ENCODE data around the gene LIG1.

LIG1 gene

DNA sequence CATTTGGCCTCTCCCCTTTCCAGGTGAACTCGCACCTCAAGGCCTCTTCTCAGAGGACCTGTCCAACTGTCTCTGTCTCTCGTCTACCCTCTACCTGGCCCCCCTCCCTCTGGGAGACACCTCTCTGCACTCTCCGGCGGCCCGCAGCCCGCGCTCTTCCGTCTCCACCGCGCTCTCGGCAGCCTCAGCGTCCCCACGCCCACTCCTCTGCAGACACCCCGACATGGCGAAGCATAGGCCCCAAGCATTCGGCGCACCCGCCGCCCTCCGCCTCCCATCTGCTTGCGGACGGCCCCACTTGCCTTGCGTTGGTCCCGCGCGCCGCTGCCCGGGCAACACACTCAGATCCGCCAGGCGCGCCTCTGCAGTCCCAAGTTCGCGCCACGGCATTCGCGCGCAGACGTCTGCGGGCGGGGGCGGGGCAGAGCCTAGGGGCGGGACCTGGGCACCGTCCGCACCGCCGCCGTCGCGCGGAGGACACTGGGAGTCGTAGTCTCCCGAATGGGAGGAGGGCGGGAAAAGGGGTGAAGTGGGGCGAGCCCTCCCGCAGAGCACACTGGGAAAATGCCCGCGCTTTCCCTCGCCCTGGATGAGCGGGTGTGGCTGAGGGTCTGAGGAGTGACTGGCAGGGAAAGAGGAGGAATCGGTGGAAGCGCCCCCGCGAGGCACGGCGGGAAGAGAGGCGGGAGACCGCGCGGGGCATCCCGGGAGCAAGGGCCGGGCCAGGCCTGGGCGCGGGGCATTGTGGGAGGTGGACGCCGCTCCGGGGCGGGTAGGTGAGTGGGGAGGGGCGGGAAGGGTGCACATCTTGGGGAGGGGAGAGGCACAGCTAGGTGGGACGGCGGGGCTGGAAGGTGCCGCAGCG, at the start of gene LIG1, which contains the start of gene ZSWIM9:
Gene LIG1 (minus strand): TSS at position 406 of the 865 bp plus-strand sequence. CDS start 4,778 bp downstream, outside the sequence.
Gene ZSWIM9 (plus strand): TSS at position 742 of the 865 bp plus-strand sequence. CDS start 1,123 bp downstream, outside the sequence.
- DNase-seq (ENCODE audit: low read depth in 3 of 3) = peak; percentile 79 to 90 (median 86)

DNA sequence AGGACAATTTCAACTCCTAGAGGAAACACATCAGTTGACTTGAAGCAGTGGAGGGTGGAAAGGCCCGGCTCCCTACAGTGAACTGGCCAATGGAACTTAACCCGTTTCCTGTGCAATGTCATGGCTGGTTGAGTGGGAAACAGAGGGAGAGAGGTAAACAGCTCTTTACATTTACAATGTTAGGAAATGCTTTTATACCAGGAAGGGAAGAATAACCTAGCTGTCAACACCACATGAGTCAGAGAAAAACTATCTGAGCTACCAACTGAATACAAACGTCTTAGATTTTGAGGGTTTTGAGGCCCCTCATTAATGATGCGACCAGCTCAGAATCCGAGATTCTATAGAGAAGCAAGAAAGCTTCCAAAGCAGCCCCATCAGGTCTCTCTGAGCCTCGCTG, 48.9 kb upstream of the LIG1 start:
- no peak for DNase-seq (ENCODE audit: low read depth in 3 of 3)

DNA sequence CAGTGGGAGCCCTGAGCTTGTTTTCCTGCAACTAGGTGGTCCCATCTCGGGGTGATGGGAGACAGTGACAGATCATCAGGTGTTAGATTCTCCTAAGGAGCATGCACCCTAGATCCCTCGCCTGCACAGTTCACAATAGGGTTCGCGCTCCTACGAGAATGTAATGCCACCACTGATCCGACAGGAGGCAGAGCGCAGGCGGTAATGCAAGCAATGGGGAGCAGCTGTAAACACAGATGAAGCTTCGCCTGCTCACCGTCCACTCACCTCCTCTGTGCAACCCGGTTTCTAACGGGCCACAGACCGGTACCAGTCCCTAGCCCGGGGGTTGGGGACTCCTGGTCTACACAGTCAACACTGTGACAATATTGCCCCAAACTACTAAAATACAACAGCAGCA, 46.8 kb upstream of the LIG1 start:
- no peak for DNase-seq (ENCODE audit: low read depth in 3 of 3)

DNA sequence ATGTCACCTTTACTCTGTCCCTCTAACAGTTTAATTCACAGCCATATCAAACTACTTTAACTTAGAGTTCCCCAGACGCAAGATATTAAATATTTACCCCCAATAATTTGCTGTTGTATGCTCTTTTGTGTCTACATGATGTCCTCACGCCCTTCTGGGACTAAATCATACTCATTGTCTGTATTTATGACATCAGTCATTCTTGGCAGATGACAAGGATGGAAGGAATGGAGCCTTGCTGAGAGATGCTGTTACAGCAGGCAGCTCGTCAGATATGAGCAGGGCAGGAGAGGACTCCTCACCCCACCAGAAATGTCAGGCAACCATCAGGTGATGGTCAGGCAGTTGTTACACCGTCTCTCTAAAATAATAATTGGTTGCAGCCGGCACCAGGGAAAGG, 43.8 kb upstream of the LIG1 start:
- DNase-seq (ENCODE audit: low read depth in 3 of 3) = no peak

DNA sequence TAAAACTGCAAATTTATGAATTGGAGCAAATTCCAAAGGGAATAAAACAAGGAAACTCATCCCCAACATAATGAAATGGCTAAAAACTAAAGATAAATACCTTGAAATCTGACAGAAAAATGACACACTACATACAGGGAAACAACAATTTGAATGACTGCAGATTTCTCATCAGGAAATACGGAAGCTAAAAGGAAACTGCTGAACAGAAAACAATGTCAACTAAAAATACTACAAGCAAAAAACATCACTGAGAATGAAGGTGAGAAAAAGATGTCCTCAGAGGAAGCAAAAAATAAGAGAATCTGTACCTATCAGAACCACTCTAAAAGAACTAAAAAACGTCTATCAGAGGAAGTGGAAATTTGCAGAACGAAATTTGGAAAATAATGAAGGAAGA, 39.9 kb upstream of the LIG1 start:
- no peak for DNase-seq (ENCODE audit: low read depth in 3 of 3)

DNA sequence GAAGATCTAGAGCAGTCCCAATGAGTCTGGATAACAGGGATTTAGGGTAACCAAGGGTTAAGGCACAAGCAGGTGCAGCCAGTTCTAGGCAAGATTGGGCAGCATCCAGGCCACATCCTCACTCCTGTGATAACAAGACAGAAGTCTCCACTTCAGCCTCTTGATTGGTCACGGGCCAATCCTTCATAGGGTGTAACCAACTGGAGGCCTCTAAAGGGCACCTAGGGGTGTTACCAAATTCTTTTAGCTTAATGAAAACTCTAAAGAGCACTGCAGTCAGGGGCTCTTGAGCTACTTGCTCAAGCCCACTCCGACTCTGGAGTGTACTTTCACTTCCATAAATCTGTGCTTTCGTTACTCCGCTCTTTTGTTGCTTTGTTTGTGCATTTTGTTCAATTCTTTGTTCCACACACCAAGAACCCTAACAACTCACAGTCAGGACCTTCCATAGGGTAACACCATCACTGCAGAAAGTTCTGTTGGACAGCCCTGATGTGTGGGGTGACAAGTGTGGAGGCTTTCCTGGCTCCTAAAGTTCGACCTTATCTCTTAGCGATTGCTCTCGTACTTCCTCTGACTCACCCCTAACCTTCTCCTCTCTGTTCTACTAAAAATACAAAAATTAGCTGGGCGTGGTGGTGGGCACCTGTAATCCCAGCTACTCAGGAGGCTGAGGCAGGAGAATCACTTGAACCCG, 36.4 kb upstream of the LIG1 start:
- DNase-seq (ENCODE audit: low read depth in 3 of 3) = no peak

DNA sequence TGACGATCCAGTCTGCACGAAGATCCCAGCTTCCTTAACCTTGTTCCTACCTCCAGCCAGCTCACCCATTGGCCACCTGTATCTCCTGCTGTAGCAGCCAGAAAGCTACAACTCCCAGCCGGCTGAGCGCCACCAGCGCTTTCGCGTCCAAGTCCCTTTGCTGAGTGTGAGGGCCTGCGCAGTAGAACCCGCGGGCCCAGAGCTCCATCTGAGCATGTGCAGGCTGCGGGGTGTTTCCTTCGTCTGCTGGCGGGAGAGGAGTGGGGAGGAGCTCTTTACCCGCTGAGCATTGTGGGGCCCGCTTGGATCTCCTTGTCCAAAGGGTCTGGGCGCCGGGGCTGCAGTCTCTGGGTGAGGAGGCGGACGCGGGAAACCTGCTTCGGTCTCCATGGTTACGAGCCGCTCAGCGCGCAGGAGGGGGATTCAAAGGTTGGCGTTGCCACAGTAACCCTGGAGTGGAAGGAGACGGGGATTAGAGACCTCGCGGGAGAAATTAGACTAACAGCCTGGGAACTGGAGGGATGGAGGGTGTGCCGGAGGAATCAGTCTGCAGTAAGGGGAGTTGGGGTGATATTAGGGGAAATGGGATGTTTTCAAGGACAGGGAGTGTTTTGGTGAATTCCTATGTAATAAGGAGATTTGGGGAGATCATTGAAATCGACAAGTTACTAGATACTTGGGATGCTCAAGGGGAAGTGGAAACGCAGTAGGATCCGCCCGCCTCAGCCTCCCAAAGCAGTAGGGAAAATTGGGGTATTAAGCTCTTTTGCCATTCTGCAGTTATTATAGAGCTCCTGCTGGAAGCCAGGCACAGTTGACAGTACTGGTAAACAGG, 33.9 kb upstream of the LIG1 start:
- DNase-seq (ENCODE audit: low read depth in 3 of 3) = peak; percentile 84 to 91 (median 90)

DNA sequence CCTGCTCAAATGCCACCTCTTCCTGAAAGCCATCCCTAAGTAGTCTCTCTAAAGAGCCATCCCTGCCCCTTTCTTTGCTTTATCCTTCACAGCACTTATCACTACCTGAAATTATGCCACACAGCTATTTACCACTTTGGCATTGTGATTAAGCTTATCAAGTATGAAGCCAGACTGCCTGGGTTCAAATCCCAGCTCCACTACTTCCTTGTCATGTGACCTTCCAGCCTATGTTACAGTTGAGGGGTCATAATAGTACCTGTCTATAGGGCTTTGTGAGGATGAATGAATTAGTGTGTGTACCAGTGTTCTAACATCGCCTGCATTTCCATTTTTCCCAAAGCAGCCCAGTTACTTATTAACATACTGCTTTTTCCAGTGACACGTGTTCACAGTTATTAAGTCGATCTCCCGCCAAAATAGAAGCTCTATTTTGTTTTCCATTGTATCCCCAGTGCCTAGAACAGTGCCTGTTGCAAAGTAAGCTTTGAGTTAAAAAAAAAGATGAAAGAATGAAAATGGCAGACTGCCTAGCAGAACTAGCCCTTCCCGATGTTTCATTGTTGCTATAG, 33.2 kb upstream of the LIG1 start:
- DNase-seq (ENCODE audit: low read depth in 3 of 3) = no peak

DNA sequence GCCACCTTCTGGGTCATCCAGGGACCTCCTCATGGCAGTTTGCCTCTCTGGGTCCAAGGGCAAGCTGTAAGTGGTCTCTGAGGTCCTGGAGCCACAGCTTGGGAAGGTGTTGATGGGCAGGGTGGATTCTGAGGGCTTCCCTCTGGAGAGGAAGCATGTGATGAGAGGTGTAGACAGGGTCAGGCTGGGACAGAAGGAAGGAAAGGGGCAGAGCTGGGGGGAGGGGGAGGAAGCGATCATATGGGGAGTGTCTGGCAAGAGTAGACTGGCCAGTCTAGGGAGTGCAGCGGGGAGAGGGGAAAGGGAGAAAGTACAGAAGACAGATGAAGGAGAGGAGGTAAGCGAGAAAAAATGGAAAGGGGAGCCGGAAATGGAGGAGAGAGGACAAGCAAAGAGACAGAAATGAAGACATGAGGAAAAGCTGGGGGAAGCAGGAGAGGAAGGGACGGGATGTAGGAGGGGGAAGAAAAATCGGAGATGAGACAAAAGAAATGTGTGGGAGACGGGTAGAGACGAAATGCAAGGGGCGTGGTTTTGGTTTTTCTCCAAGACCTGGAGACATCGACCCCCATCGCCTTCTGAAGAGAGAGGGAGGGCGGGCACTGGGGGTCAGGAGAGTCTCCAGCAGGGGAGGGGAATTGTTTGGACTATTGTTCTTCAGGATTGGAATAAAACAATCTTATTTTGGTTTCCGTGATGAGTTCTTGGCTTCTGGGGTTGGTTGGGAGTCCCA, 27.0 kb upstream of the LIG1 start:
- DNase-seq (ENCODE audit: low read depth in 3 of 3) = no peak

DNA sequence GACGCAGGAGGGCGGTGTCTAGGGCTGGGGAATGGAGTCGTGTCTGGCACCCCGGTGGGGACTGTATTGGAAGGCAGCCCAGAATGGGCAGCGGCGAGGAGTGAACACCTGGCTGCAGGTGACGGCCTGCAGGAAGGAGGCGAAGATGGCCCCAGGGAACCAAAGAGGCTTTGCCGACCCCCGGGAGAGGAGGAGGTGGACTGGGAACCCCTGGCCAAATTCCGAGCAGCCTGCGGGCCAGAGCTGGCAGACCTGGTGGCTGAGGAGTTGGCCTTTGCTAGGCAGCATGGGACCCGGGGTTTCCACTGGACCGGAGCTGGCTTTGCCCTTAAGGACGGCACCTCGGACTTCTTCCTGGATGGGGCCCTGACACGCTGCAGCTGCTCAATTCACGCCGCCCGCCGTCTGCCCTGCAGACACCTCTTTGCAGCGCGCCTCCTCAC, 26.2 kb upstream of the LIG1 start:
- DNase-seq (ENCODE audit: low read depth in 3 of 3) = no peak

DNA sequence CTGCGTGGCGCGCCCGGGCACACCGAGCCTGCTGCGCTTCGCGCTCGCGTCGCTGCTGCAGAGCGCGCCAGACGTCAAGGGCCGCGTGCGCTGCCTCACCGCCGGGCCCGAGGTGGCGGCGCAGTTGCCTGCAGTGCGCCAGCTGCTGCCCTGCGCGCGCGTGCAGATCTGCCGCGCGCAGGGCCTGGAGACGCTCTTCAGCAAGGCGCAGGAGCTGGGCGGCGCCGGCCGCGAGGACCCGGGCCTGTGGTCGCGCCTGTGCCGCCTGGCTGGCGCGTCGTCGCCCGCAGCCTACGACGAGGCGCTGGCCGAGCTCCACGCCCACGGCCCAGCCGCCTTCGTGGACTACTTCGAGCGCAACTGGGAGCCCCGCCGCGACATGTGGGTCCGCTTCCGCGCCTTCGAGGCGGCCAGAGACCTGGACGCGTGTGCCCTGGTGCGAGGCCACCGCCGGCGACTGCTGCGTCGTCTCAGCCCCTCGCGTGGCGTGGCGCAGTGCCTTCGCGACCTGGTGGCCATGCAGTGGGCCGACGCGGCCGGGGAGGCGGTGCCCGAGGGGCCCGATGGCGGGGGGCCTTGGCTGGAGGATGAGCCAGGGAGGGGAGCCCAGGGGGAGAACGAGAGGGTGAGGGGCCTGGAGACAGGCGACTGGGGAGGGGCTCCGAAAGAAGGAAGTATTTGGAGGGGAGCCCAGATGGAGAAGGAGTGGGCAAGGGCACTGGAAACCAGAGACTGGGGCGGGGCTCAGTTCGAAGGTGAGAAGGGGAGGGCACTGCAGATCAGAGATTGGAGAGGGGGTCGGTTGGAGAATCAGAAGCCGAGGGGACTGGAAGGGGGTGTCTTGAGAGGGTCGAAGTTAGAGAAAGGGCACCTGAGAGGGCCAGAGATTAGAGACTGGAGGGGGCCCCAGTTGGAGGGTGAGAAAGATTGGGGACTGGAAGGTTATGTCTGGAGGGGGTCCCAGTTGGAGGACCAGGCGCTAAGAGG, 25.0 kb upstream of the LIG1 start:
- DNase-seq (ENCODE audit: low read depth in 3 of 3) = no peak

DNA sequence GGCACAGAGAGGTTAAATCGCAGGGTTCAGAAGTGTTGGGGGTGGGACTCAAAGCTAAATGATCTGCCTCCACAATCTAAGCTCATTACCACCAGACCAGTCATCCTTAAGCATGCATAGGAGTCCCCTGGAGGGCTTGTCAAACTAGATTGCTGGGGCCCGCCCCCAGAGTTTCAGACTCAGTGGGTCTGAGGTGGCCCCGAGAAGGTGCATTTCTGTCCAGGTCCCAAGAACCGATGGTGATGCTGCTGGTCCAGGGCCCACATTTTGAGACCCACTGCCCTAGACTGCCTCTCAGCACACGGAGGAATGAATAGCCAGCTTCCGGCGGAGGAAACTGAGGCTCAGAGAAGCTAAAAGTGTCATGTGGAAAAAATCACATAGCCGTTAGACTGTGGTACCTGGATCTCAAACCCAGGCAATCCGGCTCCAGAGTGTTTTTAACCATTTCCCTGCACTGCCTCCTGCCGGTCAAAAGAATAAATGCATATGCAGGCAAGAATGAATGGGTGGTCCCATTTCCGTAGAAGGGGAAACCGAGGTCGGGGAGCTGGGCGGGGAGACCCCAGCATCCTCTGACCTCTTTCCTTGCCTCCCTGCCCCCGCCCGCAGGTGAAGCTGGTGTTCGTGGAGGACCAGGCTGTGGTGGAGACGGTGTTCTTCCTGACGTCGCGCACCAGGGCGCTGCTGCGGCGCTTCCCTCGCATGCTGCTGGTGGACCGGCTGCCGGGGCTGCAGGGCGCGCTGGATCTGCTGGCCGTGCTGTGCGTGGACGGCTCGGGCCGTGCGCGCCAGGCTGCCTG, 24.1 kb upstream of the LIG1 start:
- peak in 1 of 3 donors; percentile 32 for DNase-seq (ENCODE audit: low read depth in 3 of 3)

DNA sequence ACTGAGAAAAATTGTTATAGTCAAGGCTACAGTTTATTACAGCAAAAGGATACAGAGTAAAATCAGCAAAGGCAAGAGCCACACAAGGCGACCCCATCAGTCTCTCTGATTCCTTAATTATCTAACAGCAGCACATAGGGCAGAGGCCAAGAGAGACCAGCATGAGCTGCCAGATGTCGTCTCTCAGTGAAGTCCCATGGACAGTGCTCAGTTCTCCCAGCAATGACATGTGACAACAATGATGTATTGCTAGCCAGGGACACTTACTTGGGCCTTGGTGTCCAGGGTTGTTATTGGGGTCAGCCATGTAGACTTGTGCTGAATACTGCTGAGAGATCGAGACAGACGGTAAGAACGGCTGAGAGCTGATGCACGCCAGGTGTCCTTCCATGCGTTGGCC, 22.6 kb upstream of the LIG1 start:
- DNase-seq (ENCODE audit: low read depth in 3 of 3) = no peak

DNA sequence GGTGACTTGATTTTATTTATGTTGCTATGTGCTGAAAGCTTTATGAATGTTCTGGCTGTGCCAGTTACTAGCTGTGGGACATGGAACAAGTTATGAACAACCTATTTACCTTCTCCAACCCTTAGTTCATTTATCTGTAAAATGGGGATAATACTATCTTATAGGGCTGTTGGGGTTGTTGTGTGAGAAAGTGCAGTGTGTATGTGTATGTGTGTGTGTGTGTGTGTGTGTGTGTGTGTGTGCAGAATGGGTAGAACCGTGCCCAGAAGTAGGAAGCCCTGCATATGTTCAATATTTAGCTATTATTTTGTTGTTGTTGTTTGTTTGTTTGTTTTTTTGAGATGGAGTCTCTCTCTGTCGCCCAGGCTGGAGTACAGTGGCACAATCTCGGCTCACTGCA, 20.7 kb upstream of the LIG1 start:
- no peak for DNase-seq (ENCODE audit: low read depth in 3 of 3)

DNA sequence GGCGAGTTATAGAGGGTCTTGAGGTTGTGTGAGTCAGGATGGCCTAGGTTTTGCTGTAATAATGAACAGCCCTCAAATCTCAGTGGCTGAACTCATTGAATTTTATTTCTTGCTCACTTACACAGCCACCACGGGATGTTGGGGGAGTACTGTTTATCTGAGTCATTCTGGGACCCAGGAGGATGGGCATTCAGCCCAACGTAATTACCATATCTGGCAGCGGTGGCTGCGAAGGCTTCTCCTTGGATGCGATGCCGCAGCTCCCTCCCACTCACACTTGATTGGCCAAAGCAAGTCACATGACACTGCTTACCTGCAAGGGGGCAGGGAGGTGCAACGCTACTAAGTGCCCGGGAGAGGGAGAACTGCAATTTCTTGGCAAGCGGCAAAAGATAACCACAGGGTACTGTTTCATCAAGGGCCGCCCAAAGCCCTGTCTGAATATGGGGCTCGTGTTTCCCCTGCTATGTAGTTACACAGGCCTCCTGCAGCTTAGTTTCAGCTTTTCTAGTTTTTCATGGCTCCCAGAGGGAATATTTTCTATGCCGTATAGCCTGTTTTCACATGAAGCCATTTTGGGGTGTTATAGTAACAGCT, 20.2 kb upstream of the LIG1 start:
- peak; percentile 20 to 56 (median 32) for DNase-seq (ENCODE audit: low read depth in 3 of 3)

DNA sequence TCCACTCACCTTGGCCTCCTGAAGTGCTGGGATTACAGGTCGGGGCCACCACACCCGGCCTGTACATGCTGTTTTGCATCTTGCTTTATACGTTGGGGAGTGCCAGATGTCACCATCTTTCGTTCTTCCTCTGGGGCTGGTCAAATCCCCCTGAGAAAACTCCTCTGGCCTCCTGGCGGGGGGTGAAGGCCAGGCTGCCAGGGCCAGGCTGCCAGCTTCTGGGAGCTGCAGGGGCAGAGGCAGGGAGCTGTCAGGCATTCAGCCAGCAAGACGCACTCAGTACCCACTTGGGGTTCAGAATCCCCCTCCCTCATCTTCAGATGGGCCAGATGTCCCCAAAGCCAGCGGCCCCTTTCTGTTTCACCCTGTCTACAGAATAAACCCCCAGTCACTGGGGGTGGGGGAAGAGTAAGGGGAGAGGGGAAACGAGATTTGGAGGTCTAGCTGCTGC, 16.4 kb upstream of the LIG1 start:
- no peak for DNase-seq (ENCODE audit: low read depth in 3 of 3)

DNA sequence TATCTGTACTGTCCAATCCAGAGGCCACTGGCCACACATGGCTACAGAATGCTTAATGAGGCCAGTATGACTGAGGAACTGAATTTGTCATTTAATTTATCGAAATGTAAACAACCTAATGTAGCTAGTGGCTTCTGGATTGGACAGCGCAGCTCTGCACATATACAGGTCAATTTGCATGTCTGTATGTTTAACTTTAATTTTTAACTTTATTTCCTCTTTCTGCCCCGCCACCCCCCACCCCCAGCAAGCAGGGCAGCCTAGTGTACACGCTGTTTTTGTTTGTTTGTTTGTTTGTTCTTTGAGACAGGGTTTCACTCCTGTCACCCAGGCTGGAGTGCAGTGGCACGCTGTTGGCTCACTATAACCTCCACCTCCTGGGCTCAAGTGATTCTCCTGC, 15.9 kb upstream of the LIG1 start:
- DNase-seq (ENCODE audit: low read depth in 3 of 3) = no peak

DNA sequence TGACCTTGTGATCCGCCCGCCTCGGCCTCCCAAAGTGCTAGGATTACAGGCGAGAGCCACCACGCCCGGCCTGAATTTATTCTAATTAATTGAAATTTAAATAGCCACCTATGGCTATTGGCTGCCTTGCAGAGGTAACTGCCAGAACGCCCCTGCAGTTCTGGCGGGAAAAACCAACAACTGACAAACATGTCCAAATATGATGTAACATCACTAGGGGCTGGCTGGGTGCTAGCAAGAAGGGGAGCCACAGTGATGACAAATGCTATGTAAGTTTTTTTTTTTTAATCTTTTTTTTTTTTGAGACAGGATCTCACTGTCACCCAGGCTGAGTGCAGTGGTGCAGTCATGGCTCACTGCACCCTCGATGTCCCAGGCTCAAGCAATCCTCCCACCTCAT, 13.2 kb upstream of the LIG1 start:
- no peak for DNase-seq (ENCODE audit: low read depth in 3 of 3)

Measured in stimulated activated CD4-positive, alpha-beta T cell treated with anti-CD3 and anti-CD28 coated beads, TNF-alpha, amount 100 ng/mL, for 48 hours (primary cell).